SK-N-SH (cell line): ENCODE measurements around the gene LIPG.

ENCODE experiments used
- EP300 ChIP-seq, 2 experiments: IDR thresholded peaks; 2 replicates each; pipeline versions ENCODE4 v1.4.0 to v1.6.1; 2012; ENCODE audit warnings: borderline replicate concordance in 1 of 2, low read depth in 1 of 2, low read length in 1 of 2
- FOSL2 ChIP-seq: IDR thresholded peaks from 2 replicates; pipeline ENCODE4 v1.4.0; 2012; ENCODE audit warnings: low read depth, mild to moderate bottlenecking, moderate library complexity, borderline replicate concordance
- FOXM1 ChIP-seq: IDR thresholded peaks from 2 replicates; pipeline ENCODE4 v1.4.0; 2012; ENCODE audit warnings: low read depth, mild to moderate bottlenecking
- GABPA ChIP-seq: IDR thresholded peaks from 2 replicates; pipeline ENCODE4 v1.4.0; 2012; ENCODE audit warnings: low read depth, mild to moderate bottlenecking
- JUND ChIP-seq: IDR thresholded peaks from 2 replicates; pipeline ENCODE4 v1.4.0; 2012
- NFIC ChIP-seq: IDR thresholded peaks from 2 replicates; pipeline ENCODE4 v1.4.0; 2012; ENCODE audit warnings: borderline replicate concordance
- RFX5 ChIP-seq: IDR thresholded peaks from 2 replicates; pipeline ENCODE4 v1.6.1; 2012; ENCODE audit warnings: mild to moderate bottlenecking, improper control_type of control experiment, low read length
- SIN3A ChIP-seq: IDR thresholded peaks from 2 replicates; pipeline ENCODE4 v1.6.1; 2012; ENCODE audit warnings: low read depth, mild to moderate bottlenecking, low read length, moderate library complexity, borderline replicate concordance
- SMC3 ChIP-seq: IDR thresholded peaks from 2 replicates; pipeline ENCODE4 v1.6.1; 2012; ENCODE audit warnings: low read depth, low read length, improper control_type of control experiment
- TAF1 ChIP-seq: IDR thresholded peaks from 2 replicates; pipeline ENCODE4 v1.6.1; 2012; ENCODE audit warnings: low read depth, mild to moderate bottlenecking, low read length, moderate library complexity, borderline replicate concordance
- YY1 ChIP-seq: IDR thresholded peaks from 2 replicates; pipeline ENCODE4 v1.4.0; 2012; ENCODE audit warnings: low read depth, mild to moderate bottlenecking
- TF ChIP-seq, protein P1 (sequence below): fragments of 200-600 bp; sonication (generic); IDR thresholded peaks from 2 replicates; pipeline ENCODE4 v1.6.1; 2017; ENCODE audit warnings: antibody characterized with exemption, mild to moderate bottlenecking, moderate library complexity
- TF ChIP-seq, protein P2 (sequence below): IDR thresholded peaks from 2 replicates; pipeline ENCODE4 v1.4.0; 2012; ENCODE audit warnings: low read depth, borderline replicate concordance

DNA sequence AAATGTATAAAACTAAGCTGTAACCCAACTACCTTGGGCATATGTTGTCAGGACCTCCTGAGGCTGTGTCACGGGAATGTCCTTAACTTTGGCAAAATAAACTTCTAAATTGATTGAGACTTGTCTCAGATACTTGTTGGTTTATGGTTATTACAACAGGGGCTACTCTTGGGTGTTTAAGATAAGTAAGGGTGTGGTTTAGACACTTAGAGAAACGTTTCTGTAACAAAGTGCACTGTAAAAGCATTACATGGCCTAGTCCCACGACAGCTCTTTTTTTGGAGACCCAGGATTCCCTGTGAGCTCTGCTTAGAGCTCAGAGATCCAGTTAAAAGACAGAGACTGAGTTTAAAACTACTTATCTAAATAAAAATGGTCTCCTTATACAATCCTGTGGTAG, 32.3 kb upstream of the LIPG start:
- TF ChIP-seq, protein P1, sequence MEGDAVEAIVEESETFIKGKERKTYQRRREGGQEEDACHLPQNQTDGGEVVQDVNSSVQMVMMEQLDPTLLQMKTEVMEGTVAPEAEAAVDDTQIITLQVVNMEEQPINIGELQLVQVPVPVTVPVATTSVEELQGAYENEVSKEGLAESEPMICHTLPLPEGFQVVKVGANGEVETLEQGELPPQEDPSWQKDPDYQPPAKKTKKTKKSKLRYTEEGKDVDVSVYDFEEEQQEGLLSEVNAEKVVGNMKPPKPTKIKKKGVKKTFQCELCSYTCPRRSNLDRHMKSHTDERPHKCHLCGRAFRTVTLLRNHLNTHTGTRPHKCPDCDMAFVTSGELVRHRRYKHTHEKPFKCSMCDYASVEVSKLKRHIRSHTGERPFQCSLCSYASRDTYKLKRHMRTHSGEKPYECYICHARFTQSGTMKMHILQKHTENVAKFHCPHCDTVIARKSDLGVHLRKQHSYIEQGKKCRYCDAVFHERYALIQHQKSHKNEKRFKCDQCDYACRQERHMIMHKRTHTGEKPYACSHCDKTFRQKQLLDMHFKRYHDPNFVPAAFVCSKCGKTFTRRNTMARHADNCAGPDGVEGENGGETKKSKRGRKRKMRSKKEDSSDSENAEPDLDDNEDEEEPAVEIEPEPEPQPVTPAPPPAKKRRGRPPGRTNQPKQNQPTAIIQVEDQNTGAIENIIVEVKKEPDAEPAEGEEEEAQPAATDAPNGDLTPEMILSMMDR: no peak
- TF ChIP-seq NFIC (no peak), SIN3A (no peak), TAF1 (no peak), GABPA (no peak), RFX5 (no peak), FOXM1 (no peak), FOSL2 (no peak), EP300 (IDR thresholded peaks at IDR 0.05; ENCODE audit: borderline replicate concordance in 1 of 2, low read depth in 1 of 2, low read length in 1 of 2) (no peak), SMC3 (no peak), YY1 (no peak), JUND (no peak)
- TF ChIP-seq, protein P2, sequence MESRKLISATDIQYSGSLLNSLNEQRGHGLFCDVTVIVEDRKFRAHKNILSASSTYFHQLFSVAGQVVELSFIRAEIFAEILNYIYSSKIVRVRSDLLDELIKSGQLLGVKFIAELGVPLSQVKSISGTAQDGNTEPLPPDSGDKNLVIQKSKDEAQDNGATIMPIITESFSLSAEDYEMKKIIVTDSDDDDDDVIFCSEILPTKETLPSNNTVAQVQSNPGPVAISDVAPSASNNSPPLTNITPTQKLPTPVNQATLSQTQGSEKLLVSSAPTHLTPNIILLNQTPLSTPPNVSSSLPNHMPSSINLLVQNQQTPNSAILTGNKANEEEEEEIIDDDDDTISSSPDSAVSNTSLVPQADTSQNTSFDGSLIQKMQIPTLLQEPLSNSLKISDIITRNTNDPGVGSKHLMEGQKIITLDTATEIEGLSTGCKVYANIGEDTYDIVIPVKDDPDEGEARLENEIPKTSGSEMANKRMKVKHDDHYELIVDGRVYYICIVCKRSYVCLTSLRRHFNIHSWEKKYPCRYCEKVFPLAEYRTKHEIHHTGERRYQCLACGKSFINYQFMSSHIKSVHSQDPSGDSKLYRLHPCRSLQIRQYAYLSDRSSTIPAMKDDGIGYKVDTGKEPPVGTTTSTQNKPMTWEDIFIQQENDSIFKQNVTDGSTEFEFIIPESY: no peak
